Small intestine (tissue), 7 donors: Measurements from ENCODE around the gene KRTAP5-10. TPM values are rescaled to one million over a fixed set of nuclear protein-coding genes. Genes with fewer than 3 reads are reported as not detected.
A peak's percentile ranks its signal among the peaks of the same experiment; 100 is the strongest.
"Not testable (repeated sequence)": the region's sequence is repeated elsewhere in the genome, so short reads cannot be mapped to it uniquely, and the experiment has no call there.

ENCODE experiments used
- DNase-seq, 2 donors: peaks; one replicate each; pipeline versions ENCODE4 v3.0.0 to v3.0.0-alpha.2; 2013
- FAIRE-seq: peaks from 2 replicates; lab custom pipeline; 2012; peaks lifted over from hg19 to GRCh38; lab: Jason Lieb, UNC
- H3K27ac ChIP-seq, 3 donors: one replicate each; pipeline ENCODE4 v1.5.1; 2013; ENCODE audit warnings: low read length in 2 of 3, mild to moderate bottlenecking in 2 of 3, control low read depth in 1 of 3, inconsistent platforms in 1 of 3, low read depth in 1 of 3, moderate library complexity in 1 of 3
- H3K27me3 ChIP-seq, 3 donors: one replicate each; pipeline ENCODE4 v1.6.1; 2013; ENCODE audit warnings: low read length in 3 of 3, inconsistent platforms in 1 of 3; ENCODE audit not compliant: control insufficient read depth in 3 of 3, insufficient read depth in 3 of 3
- H3K36me3 ChIP-seq, 3 donors: one replicate each; pipeline ENCODE4 v1.6.1; 2013; ENCODE audit warnings: low read length in 3 of 3, inconsistent platforms in 1 of 3, low read depth in 1 of 3, mild to moderate bottlenecking in 1 of 3, moderate library complexity in 1 of 3; ENCODE audit not compliant: control insufficient read depth in 3 of 3, insufficient read depth in 2 of 3
- H3K4me1 ChIP-seq, 3 donors: one replicate each; pipeline ENCODE4 v1.6.1; 2013; ENCODE audit warnings: low read length in 2 of 3, inconsistent platforms in 1 of 3, low read depth in 1 of 3, mild to moderate bottlenecking in 1 of 3, moderate library complexity in 1 of 3; ENCODE audit not compliant: control insufficient read depth in 3 of 3, insufficient read depth in 2 of 3
- H3K4me3 ChIP-seq, 3 donors: one replicate each; pipeline ENCODE4 v1.5.1; 2013; ENCODE audit warnings: low read length in 3 of 3, control low read depth in 1 of 3, inconsistent platforms in 1 of 3, low read depth in 1 of 3, mild to moderate bottlenecking in 1 of 3, moderate library complexity in 1 of 3
- H3K9me3 ChIP-seq, 2 donors: one replicate each; pipeline ENCODE4 v1.6.1; 2013; ENCODE audit warnings: low read depth in 1 of 2, low read length in 1 of 2; ENCODE audit not compliant: control insufficient read depth in 2 of 2, insufficient read depth in 1 of 2
- WGBS, 3 donors: extraction: QIAGEN DNeasy Blood & Tissue Kit; methylation state at CpG; one replicate each; pipeline ENCODE4 v1.1.7; 2013; 5-methylcytosine and 5-hydroxymethylcytosine counted together
- polyA plus RNA-seq, 4 donors: library from polyadenylated mRNA; stranded (reverse) in 3 of 4; unstranded in 1 of 4; fragments of 200-250 nt in 3 of 4; fragments of 120-200 nt in 1 of 4; gene quantifications; one replicate each; pipeline versions ENCODE4 v1.2.1 to v1.2.3, GENCODE V29; 2013
- donor health status: healthy with polysubstance abuse.
- donor health status: control.
- donor health status: control.
- donor health status: Bipolar disorder and iron deficiency.
- donor health status: healthy.

The KRTAP5-10 gene
- polyA plus RNA-seq, 4 donors: 0.07 to 0.30 TPM; not detected in 2

DNA sequence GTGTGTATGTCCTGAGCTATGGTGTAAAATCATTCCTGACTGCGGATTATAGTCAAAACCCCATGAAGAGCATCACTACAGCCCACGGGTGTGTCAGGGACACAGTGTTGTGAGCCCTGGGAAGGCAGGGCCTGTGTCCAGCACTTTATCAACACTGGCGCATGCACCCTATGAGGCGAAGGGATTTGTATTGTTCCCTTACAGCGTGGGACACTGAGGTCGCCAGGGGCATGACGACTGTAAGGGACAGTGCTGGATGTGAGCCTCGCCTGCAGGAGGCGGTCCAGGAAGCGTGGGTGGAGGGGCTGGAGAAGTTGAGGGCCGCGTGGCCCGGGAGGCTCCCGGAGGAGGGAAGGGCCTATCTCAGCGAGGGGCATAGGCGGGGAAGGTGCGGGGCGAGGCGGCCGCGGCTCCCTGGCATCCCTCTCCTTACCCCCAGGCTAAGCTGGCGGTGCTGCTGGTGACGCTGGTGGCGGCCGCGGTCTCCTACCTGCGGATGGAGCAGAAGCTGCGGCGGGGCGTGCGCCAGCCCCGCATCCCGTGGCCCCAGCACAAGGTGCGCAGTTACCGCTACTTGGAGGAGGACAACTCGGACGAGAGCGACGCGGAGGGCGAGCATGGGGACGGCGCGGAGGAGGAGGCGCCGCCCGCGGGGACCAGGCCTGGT, 41.6 kb downstream of the KRTAP5-10 start:
- FAIRE-seq, H3K4me1 ChIP-seq, H3K36me3 ChIP-seq, H3K27me3 ChIP-seq, H3K9me3 ChIP-seq, H3K27ac ChIP-seq: not testable (repeated sequence)
- WGBS, 3 donors: 11 to 27% (median 11%) methylated on average over 23 to 46 of the region's 48 CpGs
- H3K4me3 ChIP-seq: peak overlapping the region in 1 of 3 donors; percentile 33
- peak in 1 of 2 donors; percentile 8 for DNase-seq

DNA sequence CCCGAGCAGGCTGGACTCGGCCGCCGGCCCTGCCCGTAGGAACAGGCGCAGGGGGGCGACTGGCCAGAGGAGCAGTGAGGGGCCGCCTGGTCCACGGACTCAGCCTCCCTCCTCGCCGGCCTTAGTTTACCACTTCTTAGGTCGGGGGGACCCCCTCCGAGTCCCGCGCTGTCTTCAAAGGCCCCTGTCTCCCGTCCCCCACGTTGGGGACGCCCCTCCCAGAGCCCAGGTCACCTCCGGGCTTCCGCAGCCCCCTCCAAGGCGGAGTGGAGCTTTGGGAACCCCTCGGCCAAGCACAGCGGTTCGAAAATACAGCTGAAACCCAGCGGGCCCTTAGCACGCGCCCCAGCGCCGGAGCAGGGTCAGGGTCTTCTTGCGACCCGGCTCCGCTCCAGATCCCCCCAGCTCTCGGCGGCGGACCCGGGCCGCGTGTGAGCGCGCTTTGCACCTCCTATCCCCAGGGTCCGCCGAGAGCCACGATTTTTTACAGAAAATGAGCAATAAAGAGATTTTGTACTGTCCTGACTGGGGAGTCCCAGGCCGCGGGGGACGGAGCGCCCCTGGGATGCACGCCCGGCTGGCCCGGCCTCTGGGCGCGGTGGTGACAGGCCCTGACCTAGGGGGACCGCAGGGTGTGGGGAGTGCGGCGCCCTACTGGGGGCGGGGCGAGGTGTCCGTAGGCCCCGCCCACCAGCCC, 42.3 kb downstream of the KRTAP5-10 start:
- peak in 1 of 2 donors; percentile 25 for DNase-seq
- H3K4me1 ChIP-seq, FAIRE-seq, H3K9me3 ChIP-seq, H3K27me3 ChIP-seq, H3K36me3 ChIP-seq, H3K27ac ChIP-seq: not testable (repeated sequence)
- peak overlapping the region in 2 of 3 donors; percentile 29 to 33 for H3K4me3 ChIP-seq
- 3 to 5% (median 4%) methylated on average over 36 to 52 of the region's 59 CpGs for WGBS, 3 donors

DNA sequence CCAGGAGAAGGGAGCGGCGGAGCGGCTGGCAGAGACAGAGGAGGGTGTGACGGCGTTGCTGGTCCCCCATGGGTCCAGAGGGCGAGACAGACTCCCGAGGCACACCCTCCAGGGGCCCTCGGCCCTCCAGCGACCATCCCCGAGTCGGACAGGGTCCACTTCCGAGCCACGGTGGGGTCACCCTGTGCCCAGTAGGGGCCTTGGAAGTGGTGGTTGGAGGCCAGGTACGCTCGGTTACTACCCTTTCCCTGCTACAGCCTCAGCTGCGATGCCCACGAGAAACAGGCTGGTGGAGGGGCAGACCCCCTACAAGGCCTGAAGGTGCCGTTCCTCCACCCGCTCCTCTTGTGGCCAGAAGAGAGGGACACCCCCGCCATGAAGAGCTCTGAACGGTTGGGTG, 42.9 kb downstream of the KRTAP5-10 start:
- not testable (repeated sequence) for FAIRE-seq
- peak in 1 of 2 donors; percentile 43 for DNase-seq

DNA sequence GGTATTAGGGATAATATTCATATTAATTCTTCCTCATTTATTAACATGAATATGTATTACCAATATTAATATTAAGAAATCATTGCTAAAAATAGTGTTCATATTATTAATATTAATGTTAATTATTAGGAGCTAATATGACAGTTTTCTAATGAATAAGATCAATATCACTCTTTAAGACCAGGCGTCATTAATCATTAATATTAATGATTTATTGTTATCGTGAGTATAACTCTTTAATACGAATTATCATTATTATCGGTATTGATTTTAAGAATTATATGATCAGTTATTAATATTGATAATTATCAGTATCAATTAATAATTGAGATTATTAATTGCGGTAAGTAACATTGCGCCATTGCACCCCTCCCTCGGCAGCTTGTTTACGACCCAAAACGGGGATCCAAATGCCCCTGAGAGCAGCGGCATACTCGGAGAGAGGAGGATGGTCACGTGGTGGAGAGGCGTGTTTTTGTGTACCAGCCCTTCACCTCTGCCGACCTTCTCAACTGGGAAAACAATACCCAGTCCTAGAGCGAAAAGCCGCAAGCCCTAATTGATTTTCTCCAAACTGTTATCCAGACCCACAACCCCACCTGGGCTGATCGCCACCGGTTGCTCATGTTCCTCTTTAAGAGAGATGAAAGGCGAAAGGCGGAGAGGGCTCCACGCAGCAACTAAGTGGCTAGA, 46.0 kb downstream of the KRTAP5-10 start:
- not testable (repeated sequence) for H3K36me3 ChIP-seq, H3K27ac ChIP-seq, H3K4me3 ChIP-seq, DNase-seq, FAIRE-seq, H3K4me1 ChIP-seq, H3K9me3 ChIP-seq
- WGBS, 3 donors: 63 to 77% (median 73%) methylated on average over 21 of the region's 21 CpGs
- H3K27me3 ChIP-seq: peaks cover 0 to 11% (median 2%) of the 10 kb centered on the region in 3 donors

More for the DNA sequence above, 42.9 kb downstream of the KRTAP5-10 start:
- not testable (repeated sequence) for H3K27me3 ChIP-seq, H3K27ac ChIP-seq, H3K4me1 ChIP-seq, H3K36me3 ChIP-seq, H3K9me3 ChIP-seq
- peak overlapping the region in 1 of 3 donors; percentile 7 for H3K4me3 ChIP-seq
- WGBS, 3 donors: 9 to 29% (median 14%) methylated on average over 8 to 16 of the region's 21 CpGs

DNA sequence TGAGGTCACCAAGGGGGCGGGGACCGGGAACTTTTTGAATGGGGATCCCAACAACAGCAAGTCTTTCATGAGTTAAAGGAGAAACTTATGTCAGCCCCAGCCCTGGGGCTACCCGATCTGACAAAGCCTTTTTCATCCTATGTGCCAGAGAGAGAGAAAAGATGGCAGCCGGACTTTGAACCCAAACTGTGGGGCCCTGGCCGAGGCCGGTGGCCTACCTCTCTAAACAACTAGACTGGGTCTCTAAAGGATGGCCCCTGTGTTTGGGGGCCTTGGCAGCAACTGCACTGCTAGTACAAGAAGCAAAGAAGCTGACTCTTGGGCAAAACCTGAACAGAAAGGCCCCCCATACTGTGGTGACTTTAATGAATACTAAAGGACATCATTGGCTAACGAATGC, 48.6 kb downstream of the KRTAP5-10 start:
- not testable (repeated sequence) for H3K27me3 ChIP-seq, H3K27ac ChIP-seq, FAIRE-seq, H3K9me3 ChIP-seq, H3K4me1 ChIP-seq, H3K4me3 ChIP-seq, H3K36me3 ChIP-seq
- WGBS, 3 donors: 47 to 60% (median 49%) methylated on average over 7 of the region's 7 CpGs
- peak in 1 of 2 donors; percentile 4 for DNase-seq

DNA sequence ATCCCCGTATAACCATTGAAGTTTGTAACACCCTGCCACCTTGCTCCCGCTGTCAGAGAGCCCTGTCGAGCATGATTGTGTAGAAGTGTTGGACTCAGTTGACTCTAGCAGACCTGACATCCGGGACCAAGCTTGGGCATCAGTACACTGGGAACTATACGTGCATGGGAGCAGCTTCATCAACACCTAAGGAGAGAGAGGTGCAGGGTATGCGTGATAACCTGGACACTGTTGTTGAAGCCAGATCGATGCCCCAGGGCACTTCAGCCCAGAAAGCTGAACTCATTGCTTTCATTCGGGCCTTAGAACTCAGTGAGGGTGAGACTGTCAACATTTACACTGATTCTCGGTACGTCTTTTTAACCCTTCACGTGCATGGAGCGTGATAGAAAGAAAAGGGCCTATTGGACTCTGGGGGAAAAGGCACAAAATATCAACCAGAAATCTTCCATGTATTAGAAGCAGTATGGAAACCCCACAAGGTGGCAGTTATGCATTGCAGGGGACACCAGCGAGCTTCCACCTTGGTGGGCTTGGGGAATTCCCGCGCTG, 49.1 kb downstream of the KRTAP5-10 start:
- H3K4me1 ChIP-seq, DNase-seq, H3K9me3 ChIP-seq, H3K27me3 ChIP-seq, FAIRE-seq, H3K27ac ChIP-seq, H3K4me3 ChIP-seq, H3K36me3 ChIP-seq: not testable (repeated sequence)
- 52 to 60% (median 55%) methylated on average over 15 of the region's 15 CpGs for WGBS, 3 donors

DNA sequence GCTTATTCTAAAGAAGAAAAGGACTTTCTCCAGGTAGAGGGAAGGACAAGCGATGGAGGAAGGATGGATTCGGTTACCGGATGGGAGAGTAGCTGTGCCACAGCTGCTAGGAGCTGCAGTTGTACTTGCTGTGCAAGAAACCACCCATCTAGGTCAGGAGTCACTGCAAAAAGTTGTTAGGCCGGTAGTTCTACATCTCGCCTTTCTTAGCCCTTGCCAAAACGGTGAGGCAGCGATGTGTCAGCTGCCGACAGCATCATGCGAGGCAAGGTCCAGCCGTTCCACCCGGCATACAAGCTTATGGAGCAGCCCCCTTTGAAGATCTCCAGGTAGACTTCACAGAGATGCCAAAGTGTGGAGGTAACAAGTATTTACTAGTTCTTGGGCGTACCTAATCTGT, 49.6 kb downstream of the KRTAP5-10 start:
- H3K36me3 ChIP-seq, H3K27me3 ChIP-seq, H3K9me3 ChIP-seq, FAIRE-seq, H3K4me3 ChIP-seq, H3K4me1 ChIP-seq, H3K27ac ChIP-seq: not testable (repeated sequence)
- WGBS, 3 donors: 18 to 66% (median 34%) methylated on average over 11 to 12 of the region's 12 CpGs
- peak in 1 of 2 donors; percentile 38 for DNase-seq
